HG03045 (cell line): ENCODE results near the gene INSIG1.

Source experiments
- ATAC-seq: cut with Tn5 transposase; IDR thresholded peaks from one replicate; pipeline ENCODE4 v1.9.1; 2021; ENCODE audit warnings: mild to moderate bottlenecking, moderate library complexity; ENCODE audit not compliant: unreplicated experiment

INSIG1 gene

GRCh38 chr7:155346285-155346684 is 48.6 kb downstream of the INSIG1 start:
- ATAC-seq = no peak

- no peak for ATAC-seq
These were observed 51.1 kb downstream of the INSIG1 start for GRCh38 chr7:155348806-155349205.

- ATAC-seq = no peak
These were observed 52.1 kb downstream of the INSIG1 start for GRCh38 chr7:155349601-155350331.

GRCh38 chr7:155351120-155351870 is 53.6 kb downstream of the INSIG1 start:
- ATAC-seq = no peak

- no peak for ATAC-seq
These were observed 54.5 kb downstream of the INSIG1 start for GRCh38 chr7:155352076-155352752.

GRCh38 chr7:155352753-155353115 is 55.1 kb downstream of the INSIG1 start:
- no peak for ATAC-seq

- ATAC-seq = no peak
These were observed 55.7 kb downstream of the INSIG1 start for GRCh38 chr7:155353256-155353897.

- no peak for ATAC-seq
These were observed 56.8 kb downstream of the INSIG1 start for GRCh38 chr7:155354371-155355048.

- ATAC-seq = no peak
These were observed 57.5 kb downstream of the INSIG1 start for GRCh38 chr7:155355176-155355575.

- no peak for ATAC-seq
These were observed 58.1 kb downstream of the INSIG1 start for GRCh38 chr7:155355745-155356144.

- ATAC-seq = no peak
These were observed 58.8 kb downstream of the INSIG1 start for GRCh38 chr7:155356323-155357105.

- no peak for ATAC-seq
These were observed 59.9 kb downstream of the INSIG1 start for GRCh38 chr7:155357573-155358041.

- no peak for ATAC-seq
These were observed 60.6 kb downstream of the INSIG1 start for GRCh38 chr7:155358066-155358947.

GRCh38 chr7:155358948-155359712 is 61.5 kb downstream of the INSIG1 start:
- ATAC-seq = no peak
